OCI-LY7 (cell line): ENCODE measurements around the gene FOXD3.

Experiments used
- EZH2phosphoT487 ChIP-seq: fragments of 200-600 bp; sonication (generic); IDR thresholded peaks from 2 replicates; pipeline ENCODE4 v1.6.1; 2018; ENCODE audit warnings: low read depth, borderline replicate concordance, mild to moderate bottlenecking, mixed run types, antibody characterized with exemption, low read length, moderate library complexity, mixed read lengths
- TF ChIP-seq, protein P1 (sequence below): fragments of 200-600 bp; sonication (generic); conservative IDR thresholded peaks from 2 replicates; pipeline ENCODE4 v1.5.1; 2014; ENCODE audit warnings: mild to moderate bottlenecking, antibody characterized with exemption, low read length, moderate library complexity, mixed read lengths

DNA sequence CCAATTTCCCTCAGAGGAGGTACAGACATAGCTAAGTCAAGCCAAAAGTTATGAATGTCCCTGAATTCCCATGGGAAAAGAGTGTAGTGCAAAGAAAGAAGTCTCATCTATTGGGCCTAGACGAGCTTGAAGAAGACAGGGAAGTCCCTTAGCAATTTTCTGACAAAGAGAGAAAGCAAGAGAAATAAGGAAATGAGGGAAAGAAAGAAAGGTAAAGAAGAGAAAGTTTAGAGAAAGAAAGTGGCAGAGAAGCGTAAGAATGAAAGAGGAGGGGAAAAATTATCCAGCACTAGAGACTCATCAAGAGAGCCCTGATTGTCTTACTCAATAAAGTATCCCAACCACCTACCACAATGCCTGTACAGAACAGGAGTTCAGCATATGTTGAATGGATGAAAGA lies 40.6 kb upstream of the FOXD3 start:
- TF ChIP-seq, protein P1, sequence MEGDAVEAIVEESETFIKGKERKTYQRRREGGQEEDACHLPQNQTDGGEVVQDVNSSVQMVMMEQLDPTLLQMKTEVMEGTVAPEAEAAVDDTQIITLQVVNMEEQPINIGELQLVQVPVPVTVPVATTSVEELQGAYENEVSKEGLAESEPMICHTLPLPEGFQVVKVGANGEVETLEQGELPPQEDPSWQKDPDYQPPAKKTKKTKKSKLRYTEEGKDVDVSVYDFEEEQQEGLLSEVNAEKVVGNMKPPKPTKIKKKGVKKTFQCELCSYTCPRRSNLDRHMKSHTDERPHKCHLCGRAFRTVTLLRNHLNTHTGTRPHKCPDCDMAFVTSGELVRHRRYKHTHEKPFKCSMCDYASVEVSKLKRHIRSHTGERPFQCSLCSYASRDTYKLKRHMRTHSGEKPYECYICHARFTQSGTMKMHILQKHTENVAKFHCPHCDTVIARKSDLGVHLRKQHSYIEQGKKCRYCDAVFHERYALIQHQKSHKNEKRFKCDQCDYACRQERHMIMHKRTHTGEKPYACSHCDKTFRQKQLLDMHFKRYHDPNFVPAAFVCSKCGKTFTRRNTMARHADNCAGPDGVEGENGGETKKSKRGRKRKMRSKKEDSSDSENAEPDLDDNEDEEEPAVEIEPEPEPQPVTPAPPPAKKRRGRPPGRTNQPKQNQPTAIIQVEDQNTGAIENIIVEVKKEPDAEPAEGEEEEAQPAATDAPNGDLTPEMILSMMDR = no peak
- no peak for TF ChIP-seq EZH2phosphoT487
